HepG2 (cell line): ENCODE data around the gene VPS26B. TPM values are rescaled to one million over a fixed set of nuclear protein-coding genes. Genes with fewer than 3 reads are reported as not detected.

Source experiments
- FOXO1 ChIP-seq: sonication (generic); formaldehyde crosslinking; IDR thresholded peaks from 2 replicates; pipeline ENCODE4 v1.4.0; 2020; ENCODE audit warnings: missing genetic modification reagents
- GATA4 ChIP-seq: sonication (generic); IDR thresholded peaks from 2 replicates; pipeline ENCODE4 v1.6.1; 2016; ENCODE audit warnings: antibody characterized with exemption, low read depth, borderline replicate concordance
- HCFC1 ChIP-seq: fragments of 150-350 bp; IDR thresholded peaks from 2 replicates; pipeline ENCODE4 v1.6.1; 2014; ENCODE audit warnings: low read depth, low read length
- HDAC6 ChIP-seq: fragments of 200-600 bp; sonication (generic); IDR thresholded peaks from 2 replicates; pipeline ENCODE4 v1.7.0; 2017; ENCODE audit warnings: mild to moderate bottlenecking, antibody characterized with exemption, low read length, low read depth
- HMG20B ChIP-seq: conservative IDR thresholded peaks from 2 replicates; pipeline ENCODE4 v1.6.1; 2016; ENCODE audit warnings: missing genetic modification reagents, missing compliant biosample characterization
- MED13 ChIP-seq: sonication (generic); formaldehyde crosslinking; IDR thresholded peaks from 2 replicates; pipeline ENCODE4 v1.5.0; 2020; ENCODE audit warnings: missing genetic modification reagents
- NFE2 ChIP-seq: sonication (generic); formaldehyde crosslinking; IDR thresholded peaks from 2 replicates; pipeline ENCODE4 v1.4.0; 2020; ENCODE audit warnings: missing genetic modification reagents
- POLR2G ChIP-seq: fragments of 200-400 bp; formaldehyde crosslinking; IDR thresholded peaks from 2 replicates; pipeline ENCODE4 v1.6.1; 2018; ENCODE audit warnings: mild to moderate bottlenecking, low read depth, low read length, moderate library complexity
- SIN3A ChIP-seq: IDR thresholded peaks from 2 replicates; pipeline ENCODE4 v1.6.1; 2011; ENCODE audit warnings: low read depth, mild to moderate bottlenecking, control low read depth, low read length, borderline replicate concordance
- SMARCE1 ChIP-seq: fragments of 450-650 bp; IDR thresholded peaks from 2 replicates; pipeline ENCODE4 v1.6.1; 2017; ENCODE audit warnings: borderline replicate concordance
- THAP11 ChIP-seq: IDR thresholded peaks from 2 replicates; pipeline ENCODE4 v1.6.1; 2016; ENCODE audit warnings: missing biosample characterization, missing genetic modification reagents
- ZFP36L2 ChIP-seq: sonication (generic); formaldehyde crosslinking; IDR thresholded peaks from 2 replicates; pipeline ENCODE4 v1.4.0; 2020; ENCODE audit warnings: missing genetic modification reagents
- ZKSCAN1 ChIP-seq: fragments of 150-350 bp; IDR thresholded peaks from 2 replicates; pipeline ENCODE4 v1.6.1; 2014; ENCODE audit warnings: low read length
- ZNF20 ChIP-seq: sonication (generic); formaldehyde crosslinking; IDR thresholded peaks from 2 replicates; pipeline ENCODE4 v1.4.0; 2020; ENCODE audit warnings: mild to moderate bottlenecking, moderate library complexity, missing genetic modification reagents
- ZNF451 ChIP-seq: sonication (generic); formaldehyde crosslinking; IDR thresholded peaks from 2 replicates; pipeline ENCODE4 v1.5.0; 2020; ENCODE audit warnings: mild to moderate bottlenecking, missing genetic modification reagents
- ZNF605 ChIP-seq: sonication (generic); formaldehyde crosslinking; IDR thresholded peaks from 2 replicates; pipeline ENCODE4 v1.8.0; 2022; ENCODE audit warnings: mild to moderate bottlenecking, missing genetic modification reagents
- ZNF678 ChIP-seq: sonication (generic); formaldehyde crosslinking; IDR thresholded peaks from 2 replicates; pipeline ENCODE4 v1.4.0; 2020; ENCODE audit warnings: mild to moderate bottlenecking, missing genetic modification reagents
- ZNF775 ChIP-seq: sonication (generic); formaldehyde crosslinking; IDR thresholded peaks from 2 replicates; pipeline ENCODE4 v1.4.0; 2020; ENCODE audit warnings: missing genetic modification reagents, mild to moderate bottlenecking, moderate library complexity, borderline replicate concordance
- polyA plus RNA-seq, 8 experiments: library from polyadenylated mRNA; depleted of rRNA in 3 of 8; stranded (reverse) in 7 of 8; unstranded in 1 of 8; fragments of >200 nt; fragmentation: Illumina TruSeq in 4 of 8; extraction: Trizol in 4 of 8; gene quantifications; 2 replicates each; pipeline versions ENCODE4 v1.2.1 to v1.2.3, GENCODE V29; 2011 to 2016; ENCODE audit warnings: low read depth in 4 of 8, missing spikeins in 1 of 8, mixed read lengths in 1 of 8; ENCODE audit not compliant: insufficient read depth in 1 of 8
- total RNA-seq, 5 experiments: library from RNA; depleted of rRNA; stranded (reverse); fragments of >200 nt; fragmentation: Illumina TruSeq; extraction: Trizol; gene quantifications; 2 replicates each; pipeline ENCODE4 v1.2.3, GENCODE V29; 2016; ENCODE audit warnings: low read depth in 1 of 5
- TF ChIP-seq, protein P1 (sequence below): sonication (generic); formaldehyde crosslinking; IDR thresholded peaks from 2 replicates; pipeline ENCODE4 v1.5.0; 2020; ENCODE audit warnings: missing genetic modification reagents
- TF ChIP-seq, protein P2 (sequence below): sonication (generic); formaldehyde crosslinking; IDR thresholded peaks from 2 replicates; pipeline ENCODE4 v1.8.0; 2022; ENCODE audit warnings: mild to moderate bottlenecking, missing genetic modification reagents
- TF ChIP-seq, protein P3 (sequence below): sonication (generic); formaldehyde crosslinking; IDR thresholded peaks from 2 replicates; pipeline ENCODE4 v1.4.0; 2020; ENCODE audit warnings: missing genetic modification reagents, borderline replicate concordance
- TF ChIP-seq, protein P4 (sequence below): sonication (generic); formaldehyde crosslinking; IDR thresholded peaks from 2 replicates; pipeline ENCODE4 v1.4.0; 2020; ENCODE audit warnings: missing genetic modification reagents

Gene VPS26B
- total and polyA plus RNA-seq, 2 of the 13 experiments (the other 11 are each of a cell fraction or from before 2014, with no cell fraction given), result 20.2 to 23.2 TPM

DNA sequence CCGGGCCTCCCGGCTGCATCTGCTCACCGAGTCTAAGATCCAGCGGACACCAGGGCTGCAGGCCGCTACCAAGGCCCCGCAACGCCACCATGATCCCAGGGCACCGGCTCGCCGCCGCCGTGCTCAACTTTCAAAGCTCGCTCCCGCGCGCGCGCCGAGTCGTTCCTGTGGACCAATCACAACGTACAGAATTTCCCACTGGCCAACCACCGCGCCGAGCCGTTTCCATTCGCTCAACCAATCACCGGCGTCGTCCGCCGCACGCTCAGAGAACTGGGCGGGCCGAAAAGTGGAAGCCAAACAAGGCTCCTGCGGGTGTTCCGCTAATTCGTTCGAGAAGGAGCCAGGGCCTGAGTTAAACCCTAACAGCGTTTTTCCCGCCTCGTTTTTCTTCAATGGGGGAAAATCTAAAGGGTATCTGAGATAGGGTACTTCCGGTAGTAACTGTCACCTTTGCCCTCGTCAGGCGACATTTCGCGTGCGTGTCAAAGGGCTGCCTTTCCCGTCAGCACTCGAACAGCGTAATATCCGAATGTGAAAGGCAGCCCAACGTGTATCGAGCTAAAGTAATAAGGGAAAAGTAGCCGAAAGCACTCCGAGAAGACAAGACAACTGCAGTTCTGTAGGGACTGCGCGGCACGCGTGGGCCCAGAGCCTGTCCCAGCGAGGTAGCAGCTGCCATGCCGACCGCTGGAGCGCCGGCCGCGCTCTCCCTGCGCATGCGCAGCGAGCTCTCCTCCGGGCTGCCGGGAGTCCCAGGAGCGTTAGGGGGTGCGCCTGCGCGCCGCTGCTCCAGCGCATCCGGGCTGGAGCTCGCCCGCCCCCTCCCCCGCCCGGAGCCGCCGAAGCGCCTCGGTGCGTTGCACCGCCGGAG, at the start of gene VPS26B, which contains the start of gene NCAPD3 (continued):
- TF ChIP-seq, protein P1, sequence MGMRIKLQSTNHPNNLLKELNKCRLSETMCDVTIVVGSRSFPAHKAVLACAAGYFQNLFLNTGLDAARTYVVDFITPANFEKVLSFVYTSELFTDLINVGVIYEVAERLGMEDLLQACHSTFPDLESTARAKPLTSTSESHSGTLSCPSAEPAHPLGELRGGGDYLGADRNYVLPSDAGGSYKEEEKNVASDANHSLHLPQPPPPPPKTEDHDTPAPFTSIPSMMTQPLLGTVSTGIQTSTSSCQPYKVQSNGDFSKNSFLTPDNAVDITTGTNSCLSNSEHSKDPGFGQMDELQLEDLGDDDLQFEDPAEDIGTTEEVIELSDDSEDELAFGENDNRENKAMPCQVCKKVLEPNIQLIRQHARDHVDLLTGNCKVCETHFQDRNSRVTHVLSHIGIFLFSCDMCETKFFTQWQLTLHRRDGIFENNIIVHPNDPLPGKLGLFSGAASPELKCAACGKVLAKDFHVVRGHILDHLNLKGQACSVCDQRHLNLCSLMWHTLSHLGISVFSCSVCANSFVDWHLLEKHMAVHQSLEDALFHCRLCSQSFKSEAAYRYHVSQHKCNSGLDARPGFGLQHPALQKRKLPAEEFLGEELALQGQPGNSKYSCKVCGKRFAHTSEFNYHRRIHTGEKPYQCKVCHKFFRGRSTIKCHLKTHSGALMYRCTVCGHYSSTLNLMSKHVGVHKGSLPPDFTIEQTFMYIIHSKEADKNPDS (CRISPR knock-in tag), result no peak
- TF ChIP-seq ZFP36L2 (CRISPR knock-in tag) (no peak), POLR2G (peak; percentile 95), ZKSCAN1 (no peak), ZNF451 (CRISPR knock-in tag) (0 out of 2 replicates have a peak, but pooled peaks have one; percentile 29), MED13 (CRISPR knock-in tag) (no peak), ZNF20 (CRISPR knock-in tag) (peak; percentile 87; the same call in 1 of the 2 replicates), FOXO1 (CRISPR knock-in tag) (peak; percentile 49; the same call in 1 of the 2 replicates), ZNF775 (CRISPR knock-in tag) (no peak), ZNF605 (CRISPR knock-in tag) (peak; percentile 84; the same call in 1 of the 2 replicates), HMG20B (CRISPR knock-in tag) (0 out of 2 replicates have a peak, but pooled peaks have one; percentile 50), SMARCE1 (no peak), GATA4 (peak; percentile 84; the same call in 1 of the 2 replicates), THAP11 (peak; percentile 79), ZNF678 (no peak), HDAC6 (no peak), SIN3A (0 out of 2 replicates have a peak, but pooled peaks have one; percentile 57), HCFC1 (no peak; the same call in 1 of the 2 replicates), NFE2 (CRISPR knock-in tag) (no peak)
- TF ChIP-seq, protein P2, sequence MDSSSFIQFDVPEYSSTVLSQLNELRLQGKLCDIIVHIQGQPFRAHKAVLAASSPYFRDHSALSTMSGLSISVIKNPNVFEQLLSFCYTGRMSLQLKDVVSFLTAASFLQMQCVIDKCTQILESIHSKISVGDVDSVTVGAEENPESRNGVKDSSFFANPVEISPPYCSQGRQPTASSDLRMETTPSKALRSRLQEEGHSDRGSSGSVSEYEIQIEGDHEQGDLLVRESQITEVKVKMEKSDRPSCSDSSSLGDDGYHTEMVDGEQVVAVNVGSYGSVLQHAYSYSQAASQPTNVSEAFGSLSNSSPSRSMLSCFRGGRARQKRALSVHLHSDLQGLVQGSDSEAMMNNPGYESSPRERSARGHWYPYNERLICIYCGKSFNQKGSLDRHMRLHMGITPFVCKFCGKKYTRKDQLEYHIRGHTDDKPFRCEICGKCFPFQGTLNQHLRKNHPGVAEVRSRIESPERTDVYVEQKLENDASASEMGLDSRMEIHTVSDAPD, result 0 out of 2 replicates have a peak, but pooled peaks have one; percentile 50
- TF ChIP-seq, protein P3, sequence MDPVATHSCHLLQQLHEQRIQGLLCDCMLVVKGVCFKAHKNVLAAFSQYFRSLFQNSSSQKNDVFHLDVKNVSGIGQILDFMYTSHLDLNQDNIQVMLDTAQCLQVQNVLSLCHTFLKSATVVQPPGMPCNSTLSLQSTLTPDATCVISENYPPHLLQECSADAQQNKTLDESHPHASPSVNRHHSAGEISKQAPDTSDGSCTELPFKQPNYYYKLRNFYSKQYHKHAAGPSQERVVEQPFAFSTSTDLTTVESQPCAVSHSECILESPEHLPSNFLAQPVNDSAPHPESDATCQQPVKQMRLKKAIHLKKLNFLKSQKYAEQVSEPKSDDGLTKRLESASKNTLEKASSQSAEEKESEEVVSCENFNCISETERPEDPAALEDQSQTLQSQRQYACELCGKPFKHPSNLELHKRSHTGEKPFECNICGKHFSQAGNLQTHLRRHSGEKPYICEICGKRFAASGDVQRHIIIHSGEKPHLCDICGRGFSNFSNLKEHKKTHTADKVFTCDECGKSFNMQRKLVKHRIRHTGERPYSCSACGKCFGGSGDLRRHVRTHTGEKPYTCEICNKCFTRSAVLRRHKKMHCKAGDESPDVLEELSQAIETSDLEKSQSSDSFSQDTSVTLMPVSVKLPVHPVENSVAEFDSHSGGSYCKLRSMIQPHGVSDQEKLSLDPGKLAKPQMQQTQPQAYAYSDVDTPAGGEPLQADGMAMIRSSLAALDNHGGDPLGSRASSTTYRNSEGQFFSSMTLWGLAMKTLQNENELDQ (CRISPR knock-in tag), result peak; percentile 44; the same call in 1 of the 2 replicates
- TF ChIP-seq, protein P4, sequence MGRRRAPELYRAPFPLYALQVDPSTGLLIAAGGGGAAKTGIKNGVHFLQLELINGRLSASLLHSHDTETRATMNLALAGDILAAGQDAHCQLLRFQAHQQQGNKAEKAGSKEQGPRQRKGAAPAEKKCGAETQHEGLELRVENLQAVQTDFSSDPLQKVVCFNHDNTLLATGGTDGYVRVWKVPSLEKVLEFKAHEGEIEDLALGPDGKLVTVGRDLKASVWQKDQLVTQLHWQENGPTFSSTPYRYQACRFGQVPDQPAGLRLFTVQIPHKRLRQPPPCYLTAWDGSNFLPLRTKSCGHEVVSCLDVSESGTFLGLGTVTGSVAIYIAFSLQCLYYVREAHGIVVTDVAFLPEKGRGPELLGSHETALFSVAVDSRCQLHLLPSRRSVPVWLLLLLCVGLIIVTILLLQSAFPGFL, result no peak
